ENCODE measurements around the gene CLCN1.
"Not testable (repeated sequence)": the region's sequence is repeated elsewhere in the genome, so short reads cannot be mapped to it uniquely, and the experiment has no call there.

CLCN1 gene

GRCh38 chr7:143315776-143316175 is at the start of gene CLCN1:
Gene CLCN1 (plus strand): TSS chr7:143316111. CDS start chr7:143316213, 102 bp downstream.
- DNase-seq: no peak

- DNase-seq: no peak
Observed at GRCh38 chr7:143269251-143269650, 46.7 kb upstream of the CLCN1 start.

GRCh38 chr7:143271240-143271639 is 44.7 kb upstream of the CLCN1 start:
- no peak for DNase-seq

GRCh38 chr7:143272871-143273270 is 43.0 kb upstream of the CLCN1 start:
- DNase-seq: no peak

GRCh38 chr7:143279186-143280098 is 36.5 kb upstream of the CLCN1 start:
- no peak for DNase-seq

- DNase-seq: no peak
Observed at GRCh38 chr7:143280160-143280559, 35.8 kb upstream of the CLCN1 start.

- DNase-seq: no peak
Observed at GRCh38 chr7:143280566-143280965, 35.3 kb upstream of the CLCN1 start.

GRCh38 chr7:143281529-143281928 is 34.4 kb upstream of the CLCN1 start:
- no peak for DNase-seq

- no peak for DNase-seq
Observed at GRCh38 chr7:143282124-143282523, 33.8 kb upstream of the CLCN1 start.

- DNase-seq: no peak
Observed at GRCh38 chr7:143283381-143283780, 32.5 kb upstream of the CLCN1 start.

GRCh38 chr7:143284591-143285469 is 31.1 kb upstream of the CLCN1 start, which contains the start of gene TMEM139:
Gene TMEM139 (plus strand): TSS chr7:143284958. CDS start chr7:143285958, 1,000 bp downstream.
- DNase-seq: no peak

GRCh38 chr7:143285470-143285778 is 30.5 kb upstream of the CLCN1 start:
- no peak for DNase-seq

- DNase-seq: no peak
Observed at GRCh38 chr7:143285806-143286521, 29.9 kb upstream of the CLCN1 start.

- DNase-seq: no peak
Observed at GRCh38 chr7:143286522-143286890, 29.4 kb upstream of the CLCN1 start.

GRCh38 chr7:143287339-143287934 is 28.5 kb upstream of the CLCN1 start:
- DNase-seq: no peak

GRCh38 chr7:143287935-143288826 is 27.7 kb upstream of the CLCN1 start, which contains the start of gene CASP2:
Gene CASP2 (plus strand): TSS chr7:143288351. CDS start chr7:143288456, 105 bp downstream.
- peak; percentile 99 for DNase-seq

GRCh38 chr7:143288836-143289235 is 27.1 kb upstream of the CLCN1 start:
- DNase-seq: no peak

- no peak for DNase-seq
Observed at GRCh38 chr7:143289421-143289820, 26.5 kb upstream of the CLCN1 start.

- DNase-seq: not testable (repeated sequence)
Observed at GRCh38 chr7:143289888-143290287, 26.0 kb upstream of the CLCN1 start.

GRCh38 chr7:143290293-143290692 is 25.6 kb upstream of the CLCN1 start:
- DNase-seq: no peak

- DNase-seq: no peak
Observed at GRCh38 chr7:143292876-143293275, 23.0 kb upstream of the CLCN1 start.

Data from activated CD4-positive, alpha-beta T cell treated with anti-CD3 and anti-CD28 coated beads, Interleukin-2, amount 50 U/mL, for 4 hours (primary cell).